AG10803 (cell line): Measurements from ENCODE around the gene PARD3B.

Experiments
- DNase-seq: peaks from one replicate; pipeline ENCODE4 v3.0.0; 2010; ENCODE audit warnings: low read depth
- H3K4me3 ChIP-seq: 2 replicates; pipeline ENCODE4 v1.5.1; 2011; ENCODE audit warnings: mild to moderate bottlenecking, low read length, control low read depth
- CTCF ChIP-seq: conservative IDR thresholded peaks from 2 replicates; pipeline ENCODE4 v1.5.1; 2011; ENCODE audit warnings: mild to moderate bottlenecking, low read length, control low read depth, inconsistent platforms

The PARD3B gene

GRCh38 chr2:205545971-205546816 is 1000.9 kb downstream of the PARD3B start:
- no peak overlapping the region for H3K4me3 ChIP-seq
- no peak for DNase-seq
- no peak for TF ChIP-seq CTCF

GRCh38 chr2:205555566-205556230 is 1010.4 kb downstream of the PARD3B start:
- TF ChIP-seq CTCF = no peak
- no peak overlapping the region for H3K4me3 ChIP-seq
- no peak for DNase-seq

- no peak overlapping the region for H3K4me3 ChIP-seq
- no peak for TF ChIP-seq CTCF
- no peak for DNase-seq
Measured at GRCh38 chr2:205556357-205556756, 1011.1 kb downstream of the PARD3B start.

- DNase-seq = no peak
- H3K4me3 ChIP-seq = no peak overlapping the region
- no peak for TF ChIP-seq CTCF
Measured at GRCh38 chr2:205556841-205557539, 1011.7 kb downstream of the PARD3B start.

- H3K4me3 ChIP-seq = no peak overlapping the region
- no peak for TF ChIP-seq CTCF
- no peak for DNase-seq
Measured at GRCh38 chr2:205557873-205558272, 1012.6 kb downstream of the PARD3B start.

- no peak overlapping the region for H3K4me3 ChIP-seq
- no peak for DNase-seq
- TF ChIP-seq CTCF = no peak
Measured at GRCh38 chr2:205561441-205561840, 1016.2 kb downstream of the PARD3B start.

- TF ChIP-seq CTCF = no peak
- DNase-seq = no peak
- no peak overlapping the region for H3K4me3 ChIP-seq
Measured at GRCh38 chr2:205563646-205564045, 1018.4 kb downstream of the PARD3B start.
